HG03025 (cell line): ENCODE data around the gene SLC25A5.
"Not testable (repeated sequence)": the region's sequence is repeated elsewhere in the genome, so short reads cannot be mapped to it uniquely, and the experiment has no call there.

Source experiments
- ATAC-seq: cut with Tn5 transposase; IDR thresholded peaks from one replicate; pipeline ENCODE4 v1.9.1; 2021; ENCODE audit warnings: mild to moderate bottlenecking, moderate library complexity; ENCODE audit not compliant: unreplicated experiment, low FRiP score

The SLC25A5 gene

GRCh38 chrX:119467842-119468550, at the start of gene SLC25A5:
Gene SLC25A5 (plus strand): TSS chrX:119468444. CDS start chrX:119468516, 72 bp downstream.
- peak; percentile 76 for ATAC-seq

DNA sequence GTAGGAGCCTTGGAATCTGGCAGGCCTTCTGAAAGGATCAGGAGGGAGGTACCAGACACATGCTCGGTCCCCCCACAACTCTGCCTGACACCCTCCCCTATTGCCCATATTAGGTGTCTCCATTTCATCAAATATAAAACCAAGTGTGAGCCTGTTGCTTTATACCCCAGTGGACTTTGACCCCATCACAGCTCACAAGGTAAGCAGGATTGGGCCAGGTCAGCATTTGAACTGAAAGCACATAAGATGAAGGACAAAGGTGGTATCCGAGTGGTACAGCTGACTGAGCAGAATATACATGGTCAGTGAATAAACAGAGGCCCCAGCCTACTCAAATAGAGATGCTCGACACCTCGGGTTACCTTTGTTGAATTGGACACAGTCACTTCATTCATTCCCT, 49.1 kb upstream of the SLC25A5 start:
- no peak for ATAC-seq

DNA sequence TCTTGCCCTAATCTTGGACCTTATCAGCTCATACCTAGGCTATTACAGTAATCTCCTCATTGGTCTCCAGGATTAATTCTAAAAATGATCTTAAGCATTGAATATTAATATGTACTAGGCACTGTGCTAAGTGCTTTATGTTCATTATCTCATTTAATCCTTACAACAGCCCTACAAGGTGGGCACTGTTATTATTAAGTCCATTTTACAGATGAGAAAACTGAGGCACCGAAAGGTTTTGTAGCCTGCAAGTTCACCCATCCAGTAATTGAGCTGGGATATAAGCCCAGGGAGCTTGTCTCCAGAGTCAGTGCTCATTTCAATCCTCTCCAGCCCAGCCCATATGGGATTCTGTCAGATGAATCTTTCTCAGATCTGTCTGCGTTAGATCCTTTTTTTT, 48.3 kb upstream of the SLC25A5 start:
- ATAC-seq, result no peak

- no peak for ATAC-seq
Measured at GRCh38 chrX:119421016-119421705, 47.1 kb upstream of the SLC25A5 start.

GRCh38 chrX:119423631-119424030, 44.6 kb upstream of the SLC25A5 start:
- no peak for ATAC-seq

DNA sequence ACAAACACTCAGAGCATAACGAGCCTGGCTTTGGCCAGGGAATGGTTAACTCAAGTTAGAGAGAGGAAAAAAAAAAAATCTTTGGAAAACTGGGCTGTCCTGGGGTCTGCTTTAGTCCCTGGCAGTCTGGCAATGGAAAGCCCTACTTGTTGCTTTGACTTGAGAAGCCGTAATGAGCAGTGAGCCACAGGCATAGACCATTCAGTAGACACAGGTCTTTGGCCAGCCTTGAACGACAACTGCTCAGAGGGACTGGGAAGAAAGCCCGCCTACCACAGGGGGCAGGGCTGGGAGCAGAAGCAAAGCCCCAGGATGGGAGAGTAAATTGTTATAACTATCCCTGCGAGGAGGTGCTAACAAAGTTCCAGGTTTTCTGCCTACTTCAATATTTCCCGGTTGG, 43.2 kb upstream of the SLC25A5 start:
- no peak for ATAC-seq

- ATAC-seq, result peak; percentile 81
Measured at GRCh38 chrX:119427024-119427794, 41.0 kb upstream of the SLC25A5 start.

DNA sequence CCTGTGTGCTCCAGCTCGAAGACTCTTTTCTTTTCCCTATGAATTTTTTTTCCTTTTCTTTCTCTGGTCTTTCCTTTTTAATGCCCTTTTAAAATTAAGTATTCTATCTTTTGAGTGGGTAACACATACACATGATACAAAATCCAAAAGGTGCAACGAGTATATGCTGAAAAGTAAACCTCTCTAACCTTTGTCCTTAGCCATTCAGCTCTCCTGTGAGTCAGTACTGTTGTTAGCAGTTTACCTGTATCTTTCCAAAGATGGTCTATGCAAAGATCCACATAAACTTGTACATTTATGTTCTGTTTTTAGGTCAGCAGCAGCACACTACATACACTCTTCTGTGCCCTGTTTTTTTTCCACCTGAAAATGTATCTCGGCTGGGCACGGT, 40.5 kb upstream of the SLC25A5 start:
- no peak for ATAC-seq

DNA sequence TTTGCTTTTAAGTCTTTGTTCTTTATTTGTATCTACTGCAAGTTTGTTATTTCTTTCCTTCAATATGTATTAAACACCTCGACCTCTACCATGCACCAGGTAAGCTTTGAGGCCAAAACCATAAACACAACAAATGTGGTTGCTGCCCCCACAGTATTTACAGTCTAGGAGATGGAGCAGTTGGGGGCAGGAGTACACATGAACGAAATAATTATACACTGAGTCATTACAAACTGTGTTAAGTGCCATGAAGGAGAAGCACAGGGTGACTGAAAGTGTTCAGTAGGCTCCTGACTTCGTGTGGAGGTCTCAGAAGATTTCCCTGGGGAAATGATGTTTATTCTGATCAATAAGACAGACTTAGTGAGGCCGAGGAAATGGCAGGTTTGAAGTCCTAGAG, 38.8 kb upstream of the SLC25A5 start:
- ATAC-seq, result no peak

- not testable (repeated sequence) for ATAC-seq
Measured at GRCh38 chrX:119441295-119441694, 26.9 kb upstream of the SLC25A5 start.

GRCh38 chrX:119442286-119442685, 26.0 kb upstream of the SLC25A5 start:
- ATAC-seq, result no peak

- ATAC-seq, result no peak
Measured at GRCh38 chrX:119453202-119453601, 15.0 kb upstream of the SLC25A5 start.

DNA sequence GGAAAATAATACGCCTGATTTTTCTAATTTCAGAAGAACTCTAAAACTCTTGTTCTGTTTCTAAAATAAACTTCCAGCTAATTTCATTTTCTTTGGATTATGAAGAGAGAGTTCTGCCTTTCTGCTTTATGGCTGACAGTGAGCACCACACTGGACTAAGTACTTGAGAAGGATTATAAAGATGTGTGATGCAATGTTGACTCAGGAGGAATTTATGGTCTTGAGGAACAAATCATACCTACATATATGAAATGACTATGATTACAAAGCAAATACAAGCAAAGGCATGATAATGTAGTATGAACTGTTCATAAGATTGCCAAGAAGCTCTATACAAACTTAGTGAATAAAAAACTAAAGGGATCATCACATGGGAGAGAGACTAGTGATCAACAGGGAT, 13.0 kb upstream of the SLC25A5 start:
- no peak for ATAC-seq

DNA sequence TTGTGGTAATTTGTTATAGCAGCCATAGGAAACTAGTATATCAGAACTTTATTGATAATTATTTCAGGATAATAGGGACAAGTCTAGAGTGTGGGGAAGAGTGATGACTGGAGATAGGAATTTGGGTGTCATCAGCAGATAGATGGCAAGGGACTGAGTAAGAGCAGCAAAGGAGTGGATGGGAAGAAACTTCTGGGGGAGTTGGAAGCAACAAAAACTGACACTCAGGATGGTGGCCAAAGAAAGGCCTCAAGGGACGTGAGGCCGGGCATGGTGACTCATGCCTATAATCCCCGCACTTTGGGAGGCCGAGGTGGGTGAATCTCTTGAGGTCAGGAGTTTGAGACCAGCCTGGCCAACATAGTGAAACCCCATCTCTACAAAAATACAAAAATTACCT, 9.1 kb upstream of the SLC25A5 start:
- ATAC-seq, result no peak

GRCh38 chrX:119465555-119465954, 2.7 kb upstream of the SLC25A5 start:
- ATAC-seq, result no peak

GRCh38 chrX:119466970-119467369, 1.3 kb upstream of the SLC25A5 start:
- ATAC-seq, result no peak

- ATAC-seq, result no peak
Measured at GRCh38 chrX:119467433-119467832, 811 bp upstream of the SLC25A5 start.

DNA sequence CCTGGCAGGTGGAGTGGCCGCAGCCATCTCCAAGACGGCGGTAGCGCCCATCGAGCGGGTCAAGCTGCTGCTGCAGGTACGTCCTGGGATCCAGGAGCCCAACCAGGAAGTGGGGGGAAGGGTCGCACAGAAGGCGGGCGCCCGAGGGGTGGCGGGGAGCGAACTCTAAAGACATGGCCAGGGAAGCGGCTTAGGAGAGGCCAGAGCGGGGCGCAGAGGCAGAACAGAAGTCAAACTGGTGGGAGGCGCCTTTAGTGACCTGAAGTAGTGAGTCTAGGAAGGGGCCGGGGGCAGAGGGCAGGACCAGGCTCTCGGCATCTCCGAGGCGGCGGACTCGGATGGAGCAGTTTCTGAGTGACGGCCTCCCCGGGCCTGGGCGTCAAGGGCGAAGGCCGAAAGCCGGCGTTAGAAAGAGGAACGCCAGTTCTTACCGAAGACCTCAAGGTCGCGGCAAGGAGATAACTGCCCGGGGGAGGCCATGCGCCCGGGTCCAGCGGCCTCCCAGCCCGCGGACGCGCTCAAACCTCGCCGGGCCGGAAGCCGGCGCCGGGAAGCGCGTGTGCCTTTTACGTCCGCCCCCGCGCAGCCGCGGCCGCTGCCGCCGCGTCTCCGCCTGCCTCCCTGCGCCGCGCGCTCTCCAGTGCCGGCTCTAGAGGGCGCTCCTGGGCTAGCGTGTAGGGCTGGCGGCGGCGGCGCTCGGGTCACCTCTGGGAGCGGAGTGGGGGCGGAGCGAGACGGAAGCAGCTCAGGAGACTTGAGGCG, 488 bp downstream of the SLC25A5 start:
- ATAC-seq, result peak; percentile 71

- no peak for ATAC-seq
Measured at GRCh38 chrX:119469313-119469635, 1.0 kb downstream of the SLC25A5 start.

DNA sequence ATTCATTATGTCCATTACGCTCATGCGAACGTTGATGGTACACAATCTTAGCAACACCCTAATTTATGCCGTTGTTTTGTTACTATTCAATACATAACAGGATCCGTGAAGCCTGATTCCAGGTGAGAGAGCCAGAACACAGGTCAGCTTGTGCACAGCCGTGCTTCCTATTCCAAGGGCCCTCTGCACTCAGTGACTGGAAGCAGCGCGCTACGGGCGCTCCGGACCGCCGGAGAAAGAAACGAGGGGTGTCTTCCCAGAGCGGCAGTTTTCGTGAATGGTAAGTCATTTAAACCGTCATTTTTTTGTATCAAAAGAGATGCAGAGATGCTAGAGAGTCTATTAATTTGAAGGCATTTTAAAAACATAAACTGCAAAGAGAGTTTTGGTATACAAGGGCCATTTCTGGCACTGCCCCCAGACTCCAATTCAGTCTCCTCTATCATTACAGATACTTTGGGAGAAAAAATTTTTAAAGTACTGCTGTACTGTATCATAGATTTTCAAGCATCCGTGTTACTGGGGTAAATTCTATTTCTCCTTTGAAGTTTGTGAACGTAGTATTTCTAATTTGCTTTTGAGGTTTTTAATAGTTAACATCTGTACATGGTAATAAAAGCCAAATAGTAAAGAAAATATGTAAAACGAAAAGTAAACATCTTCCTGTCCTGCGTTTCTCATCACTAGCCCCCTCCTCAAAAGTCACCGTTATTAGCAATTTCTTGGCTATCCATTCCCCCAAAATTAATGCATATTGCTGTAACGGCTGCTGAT, 6.6 kb downstream of the SLC25A5 start:
- no peak for ATAC-seq
